DND-41 (cell line): ENCODE data around the gene COPS8.

ENCODE experiments used
- ATAC-seq: fragments of 200-7000 bp; cut with Tn5 transposase; 3 replicates; pipeline ENCODE4 v1.9.1; 2021; ENCODE audit warnings: low read depth; ENCODE audit not compliant: insufficient read depth
- DNase-seq: peaks from one replicate; pipeline ENCODE4 v3.0.0-alpha.2; 2020
- H2AFZ ChIP-seq: 2 replicates; pipeline ENCODE4 v1.6.0; 2012; ENCODE audit warnings: low read depth, low read length
- H3K27ac ChIP-seq: 2 replicates; pipeline ENCODE4 v1.5.1; 2012; ENCODE audit warnings: low read length, inconsistent platforms
- H3K27me3 ChIP-seq: fragments of 200-600 bp; sonication (generic); 2 replicates; pipeline ENCODE4 v1.6.0; 2012; ENCODE audit warnings: low read length, mild to moderate bottlenecking, inconsistent platforms; ENCODE audit not compliant: insufficient read depth, poor library complexity
- H3K36me3 ChIP-seq: 2 replicates; pipeline ENCODE4 v1.5.1; 2012; ENCODE audit warnings: low read length, inconsistent platforms; ENCODE audit not compliant: insufficient read depth
- H3K4me1 ChIP-seq: 2 replicates; pipeline ENCODE4 v1.5.1; 2012; ENCODE audit warnings: mild to moderate bottlenecking, low read length; ENCODE audit not compliant: insufficient read depth
- H3K4me2 ChIP-seq: 2 replicates; pipeline ENCODE4 v1.6.0; 2012; ENCODE audit warnings: mild to moderate bottlenecking, moderate library complexity, low read length, inconsistent platforms; ENCODE audit not compliant: insufficient read depth
- H3K4me3 ChIP-seq, 2 experiments: fragments of 200-600 bp in 1 of 2; shearing (Covaris generic) in 1 of 2; 2 replicates each; pipeline ENCODE4 v1.5.1; 2012 to 2016; ENCODE audit warnings: inconsistent platforms in 2 of 2, low read length in 2 of 2, mild to moderate bottlenecking in 2 of 2, low read depth in 1 of 2, moderate library complexity in 1 of 2
- H3K79me2 ChIP-seq: 2 replicates; pipeline ENCODE4 v1.6.0; 2012; ENCODE audit warnings: low read length, inconsistent platforms; ENCODE audit not compliant: insufficient read depth
- H3K9ac ChIP-seq: 2 replicates; pipeline ENCODE4 v1.6.0; 2012; ENCODE audit warnings: low read depth, mild to moderate bottlenecking, inconsistent platforms, low read length, moderate library complexity
- H3K9me3 ChIP-seq: 2 replicates; pipeline ENCODE4 v1.5.1; 2012; ENCODE audit warnings: low read length, moderate library complexity, mild to moderate bottlenecking, inconsistent platforms; ENCODE audit not compliant: insufficient read depth, severe bottlenecking
- H4K20me1 ChIP-seq: 2 replicates; pipeline ENCODE4 v1.6.0; 2012; ENCODE audit warnings: low read length; ENCODE audit not compliant: insufficient read depth
- CTCF ChIP-seq: IDR thresholded peaks from 2 replicates; pipeline ENCODE4 v1.5.1; 2012; ENCODE audit warnings: borderline replicate concordance, low read length, moderate library complexity, mild to moderate bottlenecking; ENCODE audit not compliant: poor library complexity, severe bottlenecking; ENCODE audit errors: extremely low read depth
- EZH2 ChIP-seq: IDR thresholded peaks from 3 replicates; pipeline ENCODE4 v1.6.1; 2012; ENCODE audit warnings: borderline replicate concordance, low read depth, mild to moderate bottlenecking, moderate library complexity, low read length, inconsistent platforms; ENCODE audit not compliant: severe bottlenecking

COPS8 gene

GRCh38 chr2:237059155-237059875, 26.4 kb upstream of the COPS8 start:
- no peak for ATAC-seq
- no peak overlapping the region for H2AFZ ChIP-seq
- no peaks in the 10 kb centered on the region for H3K36me3 ChIP-seq
- no peaks in the 10 kb centered on the region for H3K27me3 ChIP-seq
- H3K9ac ChIP-seq = no peak overlapping the region
- no peaks in the 10 kb centered on the region for H4K20me1 ChIP-seq
- no peak overlapping the region for H3K4me2 ChIP-seq
- H3K4me3 ChIP-seq = no peak overlapping the region
- TF ChIP-seq CTCF = no peak
- TF ChIP-seq EZH2 = no peak
- no peaks in the 10 kb centered on the region for H3K4me1 ChIP-seq
- H3K9me3 ChIP-seq = no peaks in the 10 kb centered on the region
- no peak for DNase-seq
- H3K27ac ChIP-seq = no peak overlapping the region
- no peaks in the 10 kb centered on the region for H3K79me2 ChIP-seq

GRCh38 chr2:237060534-237061312, 25.0 kb upstream of the COPS8 start:
- Histone ChIP-seq H3K4me2 (no peak overlapping the region), H3K9ac (no peak overlapping the region), H3K36me3 (no peaks in the 10 kb centered on the region), H3K9me3 (no peaks in the 10 kb centered on the region), H3K27me3 (no peaks in the 10 kb centered on the region), H3K79me2 (no peaks in the 10 kb centered on the region), H3K4me1 (no peaks in the 10 kb centered on the region), H3K4me3 (no peak overlapping the region), H2AFZ (no peak overlapping the region), H4K20me1 (no peaks in the 10 kb centered on the region), H3K27ac (no peak overlapping the region)
- DNase-seq (peak; percentile 24), ATAC-seq (peak; percentile 50; the same call in 1 of the 3 replicates)
- TF ChIP-seq CTCF (peak; percentile 52), EZH2 (no peak)

- no peaks in the 10 kb centered on the region for H3K9me3 ChIP-seq
- no peak overlapping the region for H2AFZ ChIP-seq
- no peak overlapping the region for H3K4me2 ChIP-seq
- TF ChIP-seq CTCF = no peak
- TF ChIP-seq EZH2 = no peak
- H4K20me1 ChIP-seq = no peaks in the 10 kb centered on the region
- DNase-seq (no peak), ATAC-seq (no peak)
- H3K27ac ChIP-seq = no peak overlapping the region
- H3K79me2 ChIP-seq = no peaks in the 10 kb centered on the region
- no peak overlapping the region for H3K9ac ChIP-seq
- H3K4me3 ChIP-seq = no peak overlapping the region
- H3K4me1 ChIP-seq = no peaks in the 10 kb centered on the region
- H3K36me3 ChIP-seq = no peaks in the 10 kb centered on the region
- no peaks in the 10 kb centered on the region for H3K27me3 ChIP-seq
These were observed 24.3 kb upstream of the COPS8 start for GRCh38 chr2:237061356-237061755.
